ENCODE measurements around the gene ACP7. TPM values are rescaled to one million over a fixed set of nuclear protein-coding genes. Genes with fewer than 3 reads are reported as not detected.

Gene ACP7
- total and polyA plus RNA-seq, 2 donors (not counting 3 experiments of a cell fraction or from before 2014, with no cell fraction given) = 0.04 to 0.49 TPM

DNA sequence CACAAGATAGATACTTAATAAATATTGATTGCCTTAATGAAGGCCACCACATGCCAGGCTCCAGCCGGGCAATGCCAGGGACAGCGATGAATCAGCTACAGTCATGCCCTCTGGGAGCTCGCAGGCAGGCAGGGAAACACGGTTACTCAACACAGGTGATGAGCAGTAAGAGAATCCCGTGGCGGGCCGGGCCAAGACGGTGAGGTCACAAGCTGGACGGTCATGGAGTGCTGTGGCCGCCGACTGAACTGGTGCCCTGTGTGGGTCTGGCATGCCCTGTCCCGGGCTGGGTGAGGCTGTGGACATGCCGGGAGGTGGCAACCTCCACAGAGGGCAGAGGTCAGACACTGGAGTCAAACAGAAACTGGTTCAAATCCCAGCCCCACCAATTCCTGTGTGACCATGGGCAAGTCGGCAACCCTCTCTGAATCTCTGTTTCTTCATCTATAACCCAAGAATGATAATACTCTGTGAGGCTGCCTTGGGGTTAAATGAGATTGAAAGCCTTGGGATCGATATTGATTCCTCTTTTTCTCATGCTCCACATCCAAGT, 28.2 kb downstream of the ACP7 start:
- H3K36me3 ChIP-seq (ENCODE audit: control insufficient read depth in 2 of 2, extremely low read depth in 1 of 2, insufficient read depth in 2 of 2, low read length in 2 of 2) = no peaks in the 10 kb centered on the region
- H3K9ac ChIP-seq (replicated peaks; ENCODE audit: extremely low read depth, insufficient read depth, low read length) = no peak overlapping the region
- POLR2A ChIA-PET = no interaction called here
- H3K9me1 ChIP-seq (replicated peaks; ENCODE audit: control insufficient read depth, extremely low read depth, insufficient read depth, low read length) = no peaks in the 10 kb centered on the region
- no peak overlapping the region for H3K4me2 ChIP-seq (ENCODE audit: insufficient read depth, low read length)
- BruUV-seq (replicated peaks) = no TSS peak
- FAIRE-seq = no peak
- H4K20me1 ChIP-seq (replicated peaks; ENCODE audit: control insufficient read depth, extremely low read depth, insufficient read depth, low read length) = no peaks in the 10 kb centered on the region
- no peak overlapping the region for H2AFZ ChIP-seq (ENCODE audit: low read depth, low read length)
- CTCF ChIA-PET = interaction anchor here (1.5 to 3.3 kb wide), 3 partner anchors 39 to 216 kb away, joined by 4 to 16 read pairs (median 6); no protein-coding TSS in a partner anchor
- no peak for TF ChIP-seq MYC (IDR thresholded peaks at IDR 0.05; ENCODE audit: low read depth, low read length)
- no peak for TF ChIP-seq POLR2AphosphoS5 (IDR thresholded peaks at IDR 0.05; ENCODE audit: insufficient read depth, low read depth, low read length)
- TF ChIP-seq POLR2A (IDR thresholded peaks at IDR 0.05; ENCODE audit: low read depth, low read length) = no peak
- TF ChIP-seq GATA2 (IDR thresholded peaks at IDR 0.05; ENCODE audit: insufficient read depth, insufficient read length, low read depth, low read length) = no peak
- no peak for TF ChIP-seq FOS (IDR thresholded peaks at IDR 0.05; ENCODE audit: borderline replicate concordance, insufficient read depth, low read length)
- TF ChIP-seq EZH2 (IDR thresholded peaks at IDR 0.05; ENCODE audit: borderline replicate concordance, low read depth, low read length, severe bottlenecking) = no peak
- TF ChIP-seq CTCF (IDR thresholded peaks at IDR 0.05; ENCODE audit: extremely low read depth in 1 of 2, insufficient read depth in 1 of 2, low read depth in 1 of 2, low read length in 2 of 2) = no peak
- TF ChIP-seq JUN (IDR thresholded peaks at IDR 0.05; ENCODE audit: borderline replicate concordance, insufficient read depth, insufficient read length, low read depth) = no peak
- TF ChIP-seq MAX (IDR thresholded peaks at IDR 0.05; ENCODE audit: insufficient read depth, insufficient read length) = no peak
- no peak for DNase-seq (ENCODE audit: low read depth, low spot score)
- intact Hi-C loops (cut with micrococcal nuclease) (no loop called here), dilution Hi-C loops (cut with MboI; ENCODE audit: extremely low pct_ligation_motif_present, low sequenced_read_pairs) (no loop called here)
- H3K79me2 ChIP-seq (ENCODE audit: control insufficient read depth, insufficient read depth, low read length) = no peaks in the 10 kb centered on the region
- H3K27ac ChIP-seq (ENCODE audit: insufficient read depth, low read depth, low read length) = no peak overlapping the region
- peaks cover 0 to 2% of the 10 kb centered on the region in 2 experiments for H3K27me3 ChIP-seq (ENCODE audit: control insufficient read depth in 2 of 2, insufficient read depth in 2 of 2, low read length in 2 of 2)
- no peak overlapping the region for H3K4me3 ChIP-seq (replicated peaks in 1 of 3; ENCODE audit: insufficient read depth in 1 of 3, low read depth in 1 of 3, low read length in 3 of 3)
- no peaks in the 10 kb centered on the region for H3K4me1 ChIP-seq (ENCODE audit: control insufficient read depth, extremely low read depth, insufficient read depth, low read length)
- no peaks in the 10 kb centered on the region for H3K9me3 ChIP-seq (replicated peaks; ENCODE audit: control insufficient read depth, insufficient read depth, low read length)
